CD4-positive, alpha-beta T cell treated with Interleukin-4 for 1 hour (primary cell): Measurements from ENCODE around the gene RAB17.

Source experiments
- DNase-seq, 2 donors: peaks; one replicate each; pipeline ENCODE4 v3.0.0-alpha.2; 2020 to 2022

The RAB17 gene

GRCh38 chr2:237534380-237534779, 56.2 kb downstream of the RAB17 start:
- no peak for DNase-seq

- no peak for DNase-seq
Measured at GRCh38 chr2:237533668-237534161, 56.8 kb downstream of the RAB17 start.

DNA sequence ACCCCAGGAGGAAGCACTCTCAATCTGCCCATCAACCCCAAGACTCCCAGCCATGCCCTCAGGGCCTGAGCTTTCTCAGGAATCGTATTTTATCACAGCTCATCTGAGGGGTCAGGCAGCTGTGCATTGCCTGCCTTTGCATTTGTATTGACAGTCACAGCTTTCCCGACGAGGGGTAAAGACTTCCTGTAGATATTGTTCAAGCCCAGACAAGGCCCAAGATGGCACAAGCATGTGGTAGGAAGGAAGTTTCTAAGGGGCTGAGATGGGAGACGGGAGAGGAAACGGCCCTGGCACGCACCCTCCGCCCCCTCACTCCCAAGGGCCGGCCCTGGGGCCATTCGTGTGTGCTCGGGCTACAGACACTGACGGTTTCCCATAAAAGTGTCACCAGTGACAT, 58.4 kb downstream of the RAB17 start:
- DNase-seq, result no peak

- DNase-seq, result no peak
Measured at GRCh38 chr2:237530472-237531433, 59.8 kb downstream of the RAB17 start.

DNA sequence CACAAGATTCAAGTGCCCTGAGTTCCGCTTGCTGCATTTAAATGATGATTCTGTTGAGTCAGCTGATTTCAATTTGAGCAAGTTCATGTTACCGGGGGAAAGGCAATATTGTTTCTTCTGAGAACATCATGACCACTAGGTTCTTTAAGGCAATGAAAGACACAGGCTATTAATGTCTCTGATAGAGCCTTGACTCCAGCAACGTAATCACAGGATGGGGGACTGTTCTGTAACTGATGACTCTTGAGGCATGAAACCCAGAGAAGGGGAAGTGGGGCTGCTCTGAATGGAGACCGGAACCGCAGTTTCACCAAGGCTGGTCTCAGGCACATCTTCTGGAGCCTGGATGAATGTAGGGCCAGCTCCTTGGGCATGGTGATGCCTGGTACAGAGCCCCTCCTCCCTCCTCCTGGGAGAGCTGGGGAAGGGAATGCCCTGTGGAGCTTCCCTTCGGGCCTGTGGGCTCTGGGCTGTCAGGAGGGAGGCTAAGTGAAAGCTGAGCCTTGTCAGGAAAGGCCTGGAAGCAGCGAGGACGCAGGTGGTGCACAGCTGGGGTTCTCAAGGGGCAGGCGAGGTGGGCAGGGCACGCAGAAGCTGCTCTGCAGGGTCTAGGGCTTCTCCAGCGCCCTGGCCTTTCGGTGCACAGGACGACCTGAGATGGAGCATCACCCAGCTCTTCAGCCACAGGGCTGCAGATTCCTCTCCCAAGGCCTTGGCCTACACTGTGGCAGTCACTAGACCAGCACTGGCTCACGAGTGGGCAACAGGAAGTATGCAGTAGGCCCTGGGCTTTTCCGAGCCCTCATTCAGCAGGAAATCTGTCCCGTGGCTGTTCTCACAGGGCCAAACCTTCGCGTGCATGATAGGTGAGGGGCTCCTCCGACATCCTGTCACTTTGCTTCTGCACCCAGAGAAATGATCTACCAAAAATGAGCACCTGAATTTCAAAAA, 60.8 kb downstream of the RAB17 start:
- DNase-seq, result no peak

DNA sequence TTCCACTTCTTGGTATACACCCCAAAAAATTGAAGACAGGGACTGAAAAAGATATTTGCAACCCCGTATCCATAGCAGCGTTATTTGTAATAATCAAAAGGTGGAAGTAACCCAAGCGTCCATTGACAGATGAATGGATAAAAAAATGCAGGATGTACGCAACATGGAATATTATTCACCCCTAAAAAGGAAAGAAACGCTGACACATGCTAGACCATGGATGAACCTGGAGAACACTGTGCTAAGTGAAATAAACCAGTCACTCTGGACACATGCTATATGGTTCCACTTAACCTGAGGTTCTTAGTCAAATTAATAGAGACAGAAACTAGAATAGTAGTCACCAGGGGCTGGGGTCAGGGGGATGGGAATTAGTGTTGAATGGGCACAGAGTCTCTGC, 62.8 kb downstream of the RAB17 start:
- DNase-seq, result no peak

DNA sequence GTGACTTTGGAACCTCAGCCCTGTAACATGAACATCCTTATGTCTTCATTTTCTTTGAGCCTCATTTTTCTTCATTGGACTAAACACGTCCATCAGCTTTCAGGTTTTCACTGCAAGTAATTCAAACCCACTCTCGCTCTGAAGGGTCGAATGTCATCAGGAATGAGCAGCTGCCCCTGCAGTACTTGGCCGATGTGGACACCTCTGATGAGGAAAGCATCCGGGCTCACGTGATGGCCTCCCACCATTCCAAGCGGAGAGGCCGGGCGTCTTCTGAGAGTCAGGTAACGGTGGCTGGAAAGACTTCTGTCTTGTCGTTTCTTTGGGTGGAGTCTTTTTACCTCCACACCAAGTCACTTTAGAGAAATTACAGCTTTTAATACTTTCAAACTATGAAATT, 63.3 kb downstream of the RAB17 start:
- no peak for DNase-seq

DNA sequence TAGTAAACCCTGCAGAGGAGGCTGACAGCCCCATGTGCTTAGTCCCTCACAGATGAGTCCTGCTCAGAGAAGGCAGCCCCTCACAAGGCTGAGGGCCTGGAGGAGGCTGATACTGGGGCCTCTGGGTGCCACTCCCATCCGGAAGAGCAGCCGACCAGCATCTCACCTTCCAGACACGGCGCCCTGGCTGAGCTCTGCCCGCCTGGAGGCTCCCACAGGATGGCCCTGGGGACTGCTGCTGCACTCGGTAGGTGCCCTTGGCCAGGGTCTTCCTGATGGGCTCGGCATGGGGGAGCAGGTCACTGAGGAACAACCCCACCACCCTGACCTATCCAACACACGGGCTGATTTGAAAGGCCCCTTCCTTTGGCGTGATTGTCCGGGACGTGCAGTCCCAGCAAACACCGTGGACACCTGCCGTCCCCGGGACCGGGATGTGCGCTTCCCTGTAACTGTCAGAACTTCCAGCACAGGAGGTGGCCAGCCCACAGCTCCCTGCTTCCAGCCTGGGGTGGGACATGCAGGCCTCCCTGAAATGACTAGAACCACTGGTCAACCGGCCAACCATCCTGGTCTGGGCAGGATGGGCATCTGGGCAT, 64.9 kb downstream of the RAB17 start:
- no peak for DNase-seq

- DNase-seq, result no peak
Measured at GRCh38 chr2:237524631-237525030, 65.9 kb downstream of the RAB17 start.
